HG02885 (cell line): ENCODE results near the gene C4B.
"Not testable (repeated sequence)": the region's sequence is repeated elsewhere in the genome, so short reads cannot be mapped to it uniquely, and the experiment has no call there.

Experiments
- ATAC-seq: cut with Tn5 transposase; IDR thresholded peaks from one replicate; pipeline ENCODE4 v1.9.1; 2021; ENCODE audit warnings: mild to moderate bottlenecking; ENCODE audit not compliant: unreplicated experiment, poor library complexity

C4B gene

DNA sequence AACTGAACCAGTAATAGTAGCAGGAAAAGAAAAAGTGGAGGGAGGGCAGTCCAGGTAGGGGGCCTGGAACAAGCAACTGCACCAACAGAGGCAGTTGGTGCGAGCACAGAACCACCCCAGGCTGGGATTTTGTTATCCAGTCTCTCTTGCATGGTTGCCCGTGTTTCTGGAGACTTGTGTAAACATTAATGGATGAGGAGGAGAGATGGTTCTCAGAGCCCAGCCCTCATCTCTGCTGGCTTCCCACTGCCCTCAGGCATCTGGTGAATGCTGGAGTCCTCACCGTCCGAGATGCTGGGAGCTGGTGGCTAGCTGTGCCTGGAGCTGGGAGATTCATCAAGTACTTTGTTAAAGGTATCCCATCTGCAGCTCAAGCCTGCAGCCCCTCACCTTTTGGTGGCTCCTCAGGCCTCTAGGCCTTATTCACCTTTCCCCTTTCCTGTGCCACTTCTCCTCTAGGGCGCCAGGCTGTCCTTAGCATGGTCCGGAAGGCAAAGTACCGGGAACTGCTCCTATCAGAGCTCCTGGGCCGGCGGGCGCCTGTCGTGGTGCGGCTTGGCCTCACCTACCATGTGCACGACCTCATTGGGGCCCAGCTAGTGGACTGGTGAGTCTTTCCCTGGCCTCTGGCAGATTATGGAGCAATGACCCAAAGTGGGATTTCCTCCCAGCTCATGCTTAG is 34.3 kb upstream of the C4B start:
- ATAC-seq = not testable (repeated sequence)

GRCh38 chr6:31980998-31981397 is 33.6 kb upstream of the C4B start:
- not testable (repeated sequence) for ATAC-seq

DNA sequence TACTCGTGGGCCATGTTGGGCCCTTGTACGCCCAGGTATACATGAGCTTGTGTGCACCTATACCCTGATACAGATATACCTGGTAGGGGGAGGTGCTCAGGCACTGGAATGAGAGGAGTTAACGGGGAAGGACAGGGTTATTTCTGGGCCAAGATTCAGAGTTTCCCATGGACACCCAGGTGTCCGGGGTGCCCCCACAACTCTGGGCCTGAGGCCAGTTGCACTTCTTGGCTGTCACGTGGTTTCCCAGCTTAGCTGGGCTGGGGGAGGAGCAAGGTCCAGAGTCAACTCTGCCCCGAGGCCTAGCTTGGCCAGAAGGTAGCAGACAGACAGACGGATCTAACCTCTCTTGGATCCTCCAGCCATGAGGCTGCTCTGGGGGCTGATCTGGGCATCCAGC is 32.9 kb upstream of the C4B start, which contains the start of gene C4A:
TSS of gene C4A (plus strand) at position 314 of the 400 bp plus-strand sequence. CDS start at position 365, 51 bp downstream.
- ATAC-seq = not testable (repeated sequence)

- not testable (repeated sequence) for ATAC-seq
These were observed 25.2 kb upstream of the C4B start for GRCh38 chr6:31989363-31989762.

- not testable (repeated sequence) for ATAC-seq
These were observed 20.2 kb upstream of the C4B start for GRCh38 chr6:31994421-31994820.

DNA sequence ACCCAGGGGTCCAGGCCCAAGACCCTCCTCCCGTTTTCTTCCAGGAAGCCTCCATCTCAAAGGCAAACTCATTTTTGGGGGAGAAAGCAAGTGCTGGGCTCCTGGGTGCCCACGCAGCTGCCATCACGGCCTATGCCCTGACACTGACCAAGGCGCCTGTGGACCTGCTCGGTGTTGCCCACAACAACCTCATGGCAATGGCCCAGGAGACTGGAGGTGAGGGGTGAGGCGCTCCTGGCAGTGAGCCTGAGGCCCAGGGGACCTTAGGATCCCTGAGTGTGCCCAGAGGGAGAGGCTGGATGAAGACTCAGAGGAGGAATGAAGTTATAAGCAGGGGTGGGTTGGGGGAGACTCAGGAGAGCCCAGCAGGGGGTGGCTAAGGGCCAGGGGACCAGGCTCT is 18.2 kb upstream of the C4B start:
- ATAC-seq = not testable (repeated sequence)

DNA sequence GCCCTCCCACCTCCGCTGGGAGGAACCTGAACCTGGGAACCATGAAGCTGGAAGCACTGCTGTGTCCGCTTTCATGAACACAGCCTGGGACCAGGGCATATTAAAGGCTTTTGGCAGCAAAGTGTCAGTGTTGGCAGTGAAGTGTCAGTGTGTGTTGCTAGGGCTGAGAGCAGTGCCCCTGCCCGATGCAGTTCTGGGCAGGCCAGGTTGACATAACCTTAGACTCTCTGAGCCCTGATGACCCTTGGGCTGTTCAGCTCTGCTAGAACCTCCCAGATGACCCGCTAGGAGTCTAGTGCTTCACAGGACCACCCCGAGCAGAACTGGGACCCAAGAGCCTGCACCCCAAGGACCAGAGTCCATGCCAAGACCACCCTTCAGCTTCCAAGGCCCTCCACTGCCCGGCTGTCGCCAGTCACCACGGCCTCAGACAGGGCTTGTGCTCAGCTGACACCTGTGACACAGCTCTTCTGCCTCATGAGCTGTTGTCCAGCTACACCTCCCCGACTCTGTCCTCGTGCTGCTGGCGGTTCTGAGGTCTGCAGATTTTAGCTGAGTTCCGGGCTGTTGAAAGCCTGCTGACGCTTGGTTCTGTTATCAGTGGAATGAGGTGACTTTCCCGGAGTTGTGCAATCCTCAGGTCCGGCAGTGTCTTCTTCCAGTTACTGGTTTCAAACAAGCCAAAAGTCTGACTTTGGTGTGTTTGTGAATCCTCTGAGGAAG is 11.9 kb upstream of the C4B start:
- not testable (repeated sequence) for ATAC-seq

DNA sequence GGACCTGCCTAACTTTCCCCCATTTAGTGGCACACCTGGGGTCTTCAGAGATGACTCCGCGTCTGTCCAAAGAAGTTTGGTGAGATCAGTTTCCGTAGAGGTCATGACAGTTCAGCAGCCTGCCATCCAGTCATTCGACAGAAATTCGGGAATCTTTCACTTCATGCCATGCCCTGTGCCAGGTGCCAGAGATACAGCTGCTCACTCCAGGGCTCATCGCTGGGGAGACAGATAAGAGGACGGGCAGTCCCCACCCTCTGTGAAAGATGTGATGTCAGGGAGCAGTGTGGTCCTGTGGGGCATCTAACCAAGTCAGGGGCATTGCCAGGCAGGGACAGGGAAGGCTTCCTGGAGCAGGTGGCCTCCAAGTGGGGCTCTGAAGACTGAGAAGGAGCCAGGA is 11.3 kb upstream of the C4B start:
- not testable (repeated sequence) for ATAC-seq

DNA sequence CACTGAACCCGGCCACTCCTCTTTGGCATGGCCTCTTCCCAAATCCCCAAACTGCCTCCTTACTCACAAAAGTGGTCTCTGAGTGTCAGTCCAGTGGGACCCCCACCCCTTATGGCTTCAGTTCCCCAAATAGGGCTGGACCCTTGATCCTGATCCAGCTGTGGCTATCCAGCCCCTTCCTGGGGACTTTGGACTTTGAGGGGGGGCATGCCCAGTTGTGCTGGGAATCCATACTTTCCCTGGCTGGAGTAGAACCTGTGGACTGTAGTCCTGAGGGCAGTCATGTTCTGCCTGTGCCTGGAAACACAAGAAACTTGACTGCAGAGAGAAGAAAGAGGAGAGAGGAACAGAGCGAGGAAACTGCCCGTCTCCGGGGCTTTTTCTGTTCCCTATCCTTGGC is 10.2 kb upstream of the C4B start:
- not testable (repeated sequence) for ATAC-seq

DNA sequence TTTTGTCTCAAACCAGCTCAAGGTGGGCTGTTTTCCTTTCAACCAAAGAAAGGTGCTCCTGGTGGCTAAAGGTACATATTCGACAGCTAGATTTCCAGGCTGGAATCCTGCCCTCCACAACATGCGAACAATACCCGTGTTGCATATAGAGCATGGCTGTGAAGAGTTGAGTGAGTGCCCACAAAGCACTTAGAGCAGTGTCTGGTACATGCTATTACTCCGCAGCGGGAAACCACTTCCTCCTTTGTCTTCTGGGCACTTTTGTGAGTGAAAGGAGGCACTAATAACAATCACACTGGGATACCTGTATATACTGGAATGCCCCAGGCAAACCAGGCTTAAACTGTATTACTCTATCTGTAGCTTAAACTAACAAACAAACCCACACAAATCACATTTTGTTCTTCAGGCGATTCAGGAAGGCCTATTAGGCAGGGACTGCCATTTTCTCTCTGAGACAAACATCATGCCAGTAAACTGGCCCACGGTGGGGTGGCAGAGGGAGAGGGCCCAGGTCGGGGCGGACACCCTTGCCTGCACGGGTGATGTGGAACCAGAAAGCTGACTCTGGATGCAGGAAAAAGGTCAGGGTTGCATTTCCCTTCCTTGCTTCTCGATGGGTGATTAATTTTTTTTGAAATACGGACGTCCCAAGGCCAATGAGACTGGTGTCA is 9.6 kb upstream of the C4B start:
- ATAC-seq = not testable (repeated sequence)

GRCh38 chr6:32005538-32005880 is 9.1 kb upstream of the C4B start:
- not testable (repeated sequence) for ATAC-seq

- not testable (repeated sequence) for ATAC-seq
These were observed 8.5 kb upstream of the C4B start for GRCh38 chr6:32005991-32006529.

DNA sequence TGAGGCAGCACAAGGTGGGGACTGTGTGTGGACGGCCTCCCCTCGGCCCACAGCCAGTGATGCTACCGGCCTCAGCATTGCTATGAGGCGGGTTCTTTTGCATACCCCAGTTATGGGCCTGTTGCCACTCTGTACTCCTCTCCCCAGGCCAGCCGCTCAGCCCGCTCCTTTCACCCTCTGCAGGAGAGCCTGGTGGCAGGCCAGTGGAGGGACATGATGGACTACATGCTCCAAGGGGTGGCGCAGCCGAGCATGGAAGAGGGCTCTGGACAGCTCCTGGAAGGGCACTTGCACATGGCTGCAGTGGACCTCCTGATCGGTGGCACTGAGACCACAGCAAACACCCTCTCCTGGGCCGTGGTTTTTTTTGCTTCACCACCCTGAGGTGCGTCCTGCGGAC is 7.5 kb upstream of the C4B start:
- not testable (repeated sequence) for ATAC-seq

DNA sequence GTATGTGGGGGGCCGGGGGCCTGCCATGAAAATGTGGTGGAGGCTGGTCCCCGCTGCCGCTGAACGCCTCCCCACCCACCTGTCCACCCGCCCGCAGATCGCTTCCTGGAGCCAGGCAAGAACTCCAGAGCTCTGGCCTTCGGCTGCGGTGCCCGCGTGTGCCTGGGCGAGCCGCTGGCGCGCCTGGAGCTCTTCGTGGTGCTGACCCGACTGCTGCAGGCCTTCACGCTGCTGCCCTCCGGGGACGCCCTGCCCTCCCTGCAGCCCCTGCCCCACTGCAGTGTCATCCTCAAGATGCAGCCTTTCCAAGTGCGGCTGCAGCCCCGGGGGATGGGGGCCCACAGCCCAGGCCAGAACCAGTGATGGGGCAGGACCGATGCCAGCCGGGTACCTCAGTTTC is 6.6 kb upstream of the C4B start:
- not testable (repeated sequence) for ATAC-seq

- ATAC-seq = not testable (repeated sequence)
These were observed 6.0 kb upstream of the C4B start for GRCh38 chr6:32008616-32009015.

- not testable (repeated sequence) for ATAC-seq
These were observed 5.1 kb upstream of the C4B start for GRCh38 chr6:32009537-32009936.

GRCh38 chr6:32010856-32011530 is 3.6 kb upstream of the C4B start:
- not testable (repeated sequence) for ATAC-seq

GRCh38 chr6:32012941-32013617 is 1.5 kb upstream of the C4B start:
- not testable (repeated sequence) for ATAC-seq

DNA sequence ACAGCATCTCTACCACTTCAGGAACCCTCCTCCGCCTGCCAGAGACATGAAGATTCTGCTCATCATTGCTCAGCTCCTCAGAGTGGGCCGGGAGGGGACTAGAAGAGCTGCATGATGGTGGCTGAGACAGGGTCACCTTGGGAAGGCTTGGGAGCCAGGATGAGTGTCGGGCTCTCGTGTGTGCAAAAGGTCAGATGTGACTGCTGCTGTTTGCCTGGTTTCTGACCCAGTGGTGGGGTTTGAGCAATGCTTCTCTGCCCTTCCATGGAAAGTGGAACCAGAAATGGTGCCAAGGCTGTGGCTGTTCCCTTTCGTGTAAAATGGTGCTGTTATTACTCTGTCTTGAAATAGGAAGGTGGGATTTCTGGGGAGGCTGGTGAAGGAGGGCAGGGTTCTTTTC is 857 bp upstream of the C4B start:
- ATAC-seq = not testable (repeated sequence)

- ATAC-seq = not testable (repeated sequence)
These were observed 7.5 kb downstream of the C4B start for GRCh38 chr6:32022100-32022499.
